Stimulated activated CD4-positive, alpha-beta T cell treated with anti-CD3 and anti-CD28 coated beads, Interleukin-12 subunit alpha, Interleukin-12 subunit beta, amount 100 ng/mL, for 48 hours (primary cell): ENCODE measurements around the gene POU3F2.
A peak's percentile ranks its signal among the peaks of the same experiment; 100 is the strongest.

ENCODE experiments used
- DNase-seq, 3 donors: peaks; one replicate each; pipeline ENCODE4 v3.0.0-alpha.2; 2020; ENCODE audit warnings: low read depth in 2 of 3, low spot score in 1 of 3

The POU3F2 gene

DNA sequence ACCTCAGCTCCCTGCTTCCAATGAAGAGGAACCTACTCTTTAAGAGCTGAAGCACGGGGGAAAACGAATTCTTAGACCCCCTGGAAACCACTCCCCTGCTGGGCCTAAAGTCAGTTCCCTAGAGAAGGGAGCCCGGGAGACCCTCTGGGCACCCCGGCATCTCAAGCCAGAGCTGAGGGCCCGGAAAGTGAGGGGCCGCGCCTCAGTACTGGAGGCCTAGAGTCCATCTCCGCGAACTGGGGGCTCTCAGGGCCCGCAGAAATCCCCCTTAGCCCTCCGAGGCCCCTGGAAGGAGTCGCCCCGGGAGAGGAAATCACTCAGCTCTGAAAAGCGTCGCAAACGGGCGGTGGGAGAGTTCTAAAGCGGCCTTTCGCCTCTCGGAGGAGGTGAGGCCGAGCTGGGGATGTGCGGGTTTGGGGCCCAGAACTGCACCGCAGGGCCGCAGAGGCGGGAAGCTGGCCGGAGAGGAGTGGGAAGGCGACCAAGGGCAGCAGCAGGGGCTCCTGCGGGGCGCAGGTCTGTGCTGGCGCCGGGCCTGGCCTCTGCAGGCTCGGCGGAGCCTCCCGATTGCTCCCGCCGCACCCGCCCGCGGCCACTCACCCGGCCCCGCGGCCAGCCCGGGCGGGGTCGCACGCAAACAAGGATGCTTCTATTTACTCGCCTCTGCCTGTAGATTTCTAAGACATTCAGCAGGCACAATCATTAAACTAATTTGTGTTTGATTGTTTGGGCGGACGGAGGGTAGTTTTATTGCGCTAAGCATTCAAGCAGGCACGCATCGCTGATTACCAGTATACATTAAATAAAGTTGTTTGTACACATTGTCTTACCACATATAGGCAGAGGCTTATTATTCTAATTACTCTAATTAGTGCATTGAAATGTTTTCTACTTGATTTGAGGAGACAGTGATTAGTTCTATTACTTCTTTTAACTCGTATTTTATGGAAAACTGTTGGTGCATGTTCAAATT lies 9.2 kb downstream of the POU3F2 start:
- no peak for DNase-seq

GRCh38 chr6:98844244-98845210 lies 10.2 kb downstream of the POU3F2 start:
- DNase-seq, result no peak

DNA sequence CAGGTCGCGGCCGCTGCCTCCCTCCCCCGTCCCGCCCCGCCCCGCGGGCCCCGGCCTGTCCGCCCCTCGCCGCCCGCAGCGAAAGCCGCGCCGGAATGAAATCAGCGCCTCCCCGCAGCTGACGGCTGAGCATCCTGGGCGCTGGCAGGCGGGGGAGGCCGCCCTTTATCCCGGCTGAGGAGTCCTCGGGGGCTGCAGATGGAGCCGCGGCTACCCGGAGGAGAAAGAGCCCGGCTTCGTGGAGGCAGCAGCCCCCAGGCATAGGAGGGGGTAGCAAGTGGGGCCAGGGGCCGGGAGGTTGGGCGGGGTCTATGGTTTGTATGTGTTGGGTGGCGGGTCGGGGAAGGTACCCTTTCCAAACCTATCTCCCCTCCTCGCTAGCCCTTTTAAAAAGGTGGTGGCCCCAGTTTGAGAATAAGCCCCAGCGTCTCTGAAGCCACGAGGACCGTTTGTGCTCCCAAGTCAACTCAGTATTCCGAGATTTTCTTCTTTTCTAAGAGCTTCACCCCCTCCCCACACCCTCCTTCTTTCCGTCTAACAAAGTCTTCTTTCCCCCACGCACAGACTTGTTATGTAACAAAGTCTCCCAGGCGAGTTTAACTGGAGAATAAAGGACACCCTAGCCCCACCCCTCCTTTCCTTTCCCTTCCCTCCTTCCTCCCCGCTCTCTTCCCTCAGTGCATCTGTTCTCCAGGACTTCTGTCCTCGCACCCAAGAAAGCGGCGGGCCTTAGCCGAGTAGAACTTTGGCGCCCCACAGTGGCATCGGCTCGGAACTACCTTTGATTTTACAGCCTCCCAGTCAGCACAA lies 11.0 kb downstream of the POU3F2 start:
- peak; percentile 41 to 67 (median 58) for DNase-seq

GRCh38 chr6:98846021-98846380 lies 11.6 kb downstream of the POU3F2 start:
- no peak for DNase-seq

DNA sequence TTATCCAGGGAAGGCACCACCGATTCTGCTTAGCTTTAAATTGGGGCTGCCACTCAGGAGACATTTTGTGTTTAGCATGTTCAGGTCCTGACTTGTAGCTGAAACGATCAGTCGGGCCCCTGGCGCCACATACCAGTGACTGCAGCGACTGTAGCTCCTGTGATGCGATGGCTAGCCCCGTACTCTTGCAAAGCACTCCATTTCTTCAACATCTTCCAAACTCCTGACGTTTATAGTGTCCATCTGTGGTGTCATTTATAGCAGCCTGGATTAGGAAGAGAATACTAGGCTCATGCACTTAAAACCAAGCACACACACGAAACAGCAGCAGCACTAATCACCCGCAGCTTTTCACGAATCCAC lies 13.0 kb downstream of the POU3F2 start:
- DNase-seq, result no peak

GRCh38 chr6:98847779-98848538 lies 13.6 kb downstream of the POU3F2 start:
- no peak for DNase-seq

DNA sequence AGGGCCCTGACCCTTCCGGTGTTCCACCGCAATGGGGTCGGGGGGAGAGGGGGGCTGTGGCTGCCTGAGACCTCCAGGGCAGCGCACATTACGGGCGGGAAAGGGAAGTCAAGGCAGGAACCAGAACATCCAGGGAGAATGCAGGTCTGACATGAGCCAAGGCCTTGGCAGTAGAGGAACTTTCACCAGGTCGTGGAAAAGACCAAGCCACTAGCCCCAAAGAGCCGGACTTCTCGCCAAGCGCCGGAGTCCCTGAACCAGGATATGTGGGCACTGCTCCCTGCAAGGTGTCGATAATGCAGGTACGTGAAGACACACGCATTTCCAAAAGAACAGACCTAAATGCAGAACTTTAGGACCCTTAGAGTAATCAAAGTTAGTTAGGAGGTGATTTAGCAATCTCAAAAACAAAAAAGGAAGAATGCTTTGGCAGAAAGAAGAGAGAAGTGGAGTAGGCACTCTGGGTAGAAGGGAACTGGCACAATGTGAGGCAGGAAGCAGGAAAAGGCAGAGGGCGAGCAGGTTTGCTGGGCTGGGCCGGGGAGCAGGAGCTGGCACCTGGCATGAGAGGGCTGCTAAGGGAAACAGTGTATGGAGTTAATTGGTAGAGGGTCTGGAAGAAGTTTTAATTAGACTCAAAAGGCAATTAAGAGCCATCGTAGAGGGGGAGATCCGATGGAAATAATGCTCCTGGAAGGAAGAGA lies 14.3 kb downstream of the POU3F2 start:
- DNase-seq, result no peak

DNA sequence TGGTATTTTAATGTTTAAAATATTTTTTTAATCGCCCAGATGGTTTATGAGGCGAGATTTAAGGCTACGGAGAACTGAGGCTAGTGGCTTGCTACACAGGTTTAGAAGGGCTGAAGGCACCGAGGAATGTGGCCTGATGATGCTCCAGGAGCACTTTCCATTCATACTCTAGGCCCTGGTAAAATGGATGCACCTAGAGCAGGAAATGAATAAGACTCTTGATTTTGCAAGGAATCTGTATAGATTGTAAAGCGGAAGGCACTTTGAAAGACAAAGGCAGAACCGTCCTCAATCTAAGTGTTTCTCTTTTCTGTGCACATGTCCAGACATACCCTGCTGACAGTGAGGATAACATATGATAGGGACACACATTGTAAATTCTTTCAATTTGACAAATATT lies 30.1 kb downstream of the POU3F2 start:
- DNase-seq, result no peak

- DNase-seq, result no peak
These were observed 36.7 kb downstream of the POU3F2 start for GRCh38 chr6:98871057-98871456.

DNA sequence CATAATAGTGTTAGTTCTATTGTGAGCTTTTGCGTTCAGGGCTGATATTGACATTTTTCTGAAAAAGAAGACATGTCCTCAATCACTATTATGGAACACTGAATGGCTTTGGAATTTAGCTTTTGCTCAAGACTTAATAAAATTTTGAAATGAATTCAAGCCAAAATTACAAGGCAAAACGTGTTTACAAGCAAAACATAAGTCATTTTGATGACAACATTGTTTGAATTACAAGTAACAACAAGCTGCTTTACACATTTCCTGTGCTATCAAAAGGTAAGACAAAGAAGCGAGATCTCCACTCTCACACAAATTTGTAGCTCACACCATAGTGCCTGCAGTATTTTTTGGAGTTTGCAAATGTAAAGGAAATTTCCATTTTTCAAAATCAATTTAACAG lies 37.4 kb downstream of the POU3F2 start:
- DNase-seq, result no peak

GRCh38 chr6:98875375-98875774 lies 41.0 kb downstream of the POU3F2 start:
- DNase-seq, result no peak

- no peak for DNase-seq
These were observed 42.9 kb downstream of the POU3F2 start for GRCh38 chr6:98877250-98877649.

DNA sequence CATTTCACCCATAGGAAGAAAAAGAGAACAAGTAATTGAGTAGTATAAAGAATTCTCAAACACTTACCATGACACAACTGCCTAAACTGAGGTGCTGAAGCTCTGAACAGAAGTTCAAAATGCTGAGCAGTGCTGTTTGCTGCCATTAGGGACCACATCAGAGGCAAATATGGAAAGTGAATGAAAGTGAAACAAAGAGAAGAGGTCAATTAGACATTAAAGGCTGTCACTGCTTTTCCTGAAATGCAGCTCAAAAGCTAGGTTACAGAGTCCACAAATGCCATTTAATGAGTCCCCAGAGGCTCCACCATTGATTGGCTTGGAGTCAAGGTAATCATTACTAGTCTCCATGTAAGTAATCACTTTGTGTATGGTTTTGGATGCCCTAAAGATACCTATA lies 46.1 kb downstream of the POU3F2 start:
- DNase-seq, result no peak

DNA sequence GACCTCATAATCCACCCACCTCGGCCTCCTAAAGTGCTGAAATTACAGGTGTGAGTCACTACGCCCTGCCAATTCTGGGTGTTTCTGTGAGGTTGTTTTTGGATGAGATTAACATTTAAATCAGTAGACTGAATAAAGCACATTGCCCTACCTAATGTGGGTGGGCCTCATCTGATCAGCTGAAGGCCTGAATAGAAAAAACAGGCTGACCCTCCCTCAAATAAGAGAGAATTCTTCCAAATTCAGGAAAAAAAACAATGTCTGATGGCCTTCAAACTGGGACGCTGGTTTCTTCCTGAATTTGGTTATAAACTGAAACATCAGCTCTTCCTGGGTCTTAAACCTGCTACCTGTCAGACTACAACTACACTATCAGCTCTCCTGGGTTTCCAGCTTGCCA lies 51.0 kb downstream of the POU3F2 start:
- no peak for DNase-seq

GRCh38 chr6:98887650-98888049 lies 53.3 kb downstream of the POU3F2 start:
- DNase-seq, result no peak
